Measurements from ENCODE around the gene GLT6D1.
"Not testable (repeated sequence)": the region's sequence is repeated elsewhere in the genome, so short reads cannot be mapped to it uniquely, and the experiment has no call there.

The GLT6D1 gene

GRCh38 chr9:135639196-135639595 lies at the start of gene GLT6D1:
GLT6D1 (minus strand) TSS chr9:135639540; CDS start chr9:135639187, 353 bp downstream.
- no peak for DNase-seq

DNA sequence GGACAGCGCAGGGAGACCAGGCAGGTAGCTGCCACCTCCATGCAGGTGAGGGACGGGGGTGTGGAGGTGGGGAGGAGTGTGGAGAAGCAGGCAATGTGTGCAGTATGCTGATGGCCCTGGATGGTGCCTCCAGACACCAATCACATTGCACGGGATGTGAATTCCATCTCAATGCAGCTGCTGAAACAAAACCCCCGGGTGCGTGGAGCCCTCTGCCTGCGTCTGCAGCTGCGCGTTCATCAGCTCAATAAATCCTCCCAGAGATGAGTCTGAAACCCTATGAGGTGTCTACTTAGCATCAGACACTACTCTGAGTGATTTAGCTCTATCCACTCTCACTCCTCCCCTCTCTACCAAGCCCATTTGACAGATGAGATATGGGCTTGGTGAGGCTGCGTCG lies 49.7 kb upstream of the GLT6D1 start:
- no peak for DNase-seq

- no peak for DNase-seq
Observed at GRCh38 chr9:135687216-135687615, 47.9 kb upstream of the GLT6D1 start.

DNA sequence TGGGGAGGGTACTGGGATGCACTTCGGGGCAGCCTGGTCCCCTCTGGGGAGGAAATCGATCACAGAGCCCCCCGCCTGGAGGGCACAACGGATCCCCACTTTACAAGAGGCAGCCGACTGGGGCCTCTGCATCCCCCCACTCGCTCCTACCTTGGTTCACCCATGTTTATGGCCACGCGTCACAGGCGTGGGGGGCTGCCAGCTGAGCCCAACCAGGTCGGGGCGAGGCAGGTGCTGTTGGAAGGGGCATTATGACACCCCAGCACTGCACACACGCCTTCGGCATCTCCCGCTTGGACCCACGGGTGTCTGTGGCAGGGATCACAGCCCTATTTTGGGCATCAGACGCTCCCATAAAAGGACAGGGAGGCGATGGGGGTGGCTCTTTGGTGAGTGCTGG lies 45.4 kb upstream of the GLT6D1 start:
- DNase-seq = no peak

- DNase-seq = no peak
Observed at GRCh38 chr9:135683401-135684034, 44.2 kb upstream of the GLT6D1 start.

- DNase-seq = no peak
Observed at GRCh38 chr9:135681161-135681560, 41.8 kb upstream of the GLT6D1 start.

DNA sequence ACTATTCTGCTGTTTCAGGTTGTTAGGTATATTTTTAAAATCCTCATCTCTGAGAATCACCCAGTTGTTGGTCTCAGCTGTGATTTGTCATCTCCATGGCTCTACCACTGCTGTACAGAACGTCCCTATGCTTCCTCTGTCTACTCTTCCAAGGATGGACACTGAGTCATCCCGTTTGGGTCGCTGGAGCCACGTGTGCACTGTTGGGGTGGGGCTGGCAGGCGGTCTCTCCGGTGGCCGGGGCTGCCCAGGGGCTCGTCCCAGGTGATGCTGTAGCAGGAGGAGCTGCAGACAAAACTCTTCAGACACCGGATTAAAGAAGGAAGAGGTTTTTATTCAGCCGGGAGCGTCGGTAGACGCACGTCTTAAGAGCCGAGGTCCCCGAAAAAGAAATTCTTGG lies 40.7 kb upstream of the GLT6D1 start:
- no peak for DNase-seq

GRCh38 chr9:135678236-135679017 lies 39.1 kb upstream of the GLT6D1 start:
- no peak for DNase-seq

DNA sequence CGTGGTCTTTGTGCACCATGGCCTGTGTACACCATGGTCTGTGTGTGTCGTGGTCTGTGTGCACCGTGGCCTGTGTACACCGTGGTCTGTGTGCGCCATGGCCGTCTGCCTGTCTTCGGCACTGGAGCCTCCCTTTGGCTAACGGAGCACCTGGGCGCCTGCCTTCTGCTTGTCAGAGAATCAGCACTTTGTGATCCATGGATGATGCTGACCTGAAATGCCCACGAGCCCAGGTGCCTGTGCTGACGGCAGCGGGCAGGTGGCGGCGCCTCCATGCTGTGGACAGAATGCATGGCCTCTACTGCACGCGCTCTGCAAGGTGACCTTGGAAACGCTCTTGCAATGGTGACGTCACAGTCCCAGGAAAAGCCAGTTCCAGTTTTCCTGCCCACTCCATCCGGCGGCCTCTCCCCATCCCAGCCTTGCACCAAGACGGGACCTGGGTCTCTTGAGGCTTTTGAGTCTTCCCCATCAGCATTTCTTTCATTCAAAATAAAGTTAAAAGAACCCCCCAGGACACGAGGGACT lies 38.4 kb upstream of the GLT6D1 start:
- DNase-seq = no peak

- no peak for DNase-seq
Observed at GRCh38 chr9:135676891-135677290, 37.6 kb upstream of the GLT6D1 start.

GRCh38 chr9:135674977-135675376 lies 35.6 kb upstream of the GLT6D1 start:
- DNase-seq = no peak

DNA sequence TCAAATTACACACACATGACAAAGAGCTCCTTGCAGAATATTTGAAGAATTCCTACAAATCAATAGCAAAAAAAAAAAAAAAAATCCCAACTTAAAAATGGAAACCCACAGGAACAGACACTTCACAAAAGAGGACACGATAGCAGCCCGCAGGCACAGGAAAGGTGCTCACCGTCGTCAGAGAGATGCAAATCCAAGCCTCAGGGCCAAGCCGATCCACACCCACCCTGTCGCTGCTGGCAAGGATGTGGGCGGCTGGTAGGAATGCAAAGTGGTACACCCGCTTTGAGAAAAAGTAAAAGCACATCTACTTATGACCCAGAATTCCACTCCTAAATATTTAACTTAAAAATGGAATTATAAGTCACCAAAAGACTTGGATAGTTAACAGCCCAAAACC lies 34.6 kb upstream of the GLT6D1 start:
- no peak for DNase-seq

- not testable (repeated sequence) for DNase-seq
Observed at GRCh38 chr9:135672786-135673185, 33.4 kb upstream of the GLT6D1 start.

- no peak for DNase-seq
Observed at GRCh38 chr9:135671591-135672041, 32.3 kb upstream of the GLT6D1 start.

DNA sequence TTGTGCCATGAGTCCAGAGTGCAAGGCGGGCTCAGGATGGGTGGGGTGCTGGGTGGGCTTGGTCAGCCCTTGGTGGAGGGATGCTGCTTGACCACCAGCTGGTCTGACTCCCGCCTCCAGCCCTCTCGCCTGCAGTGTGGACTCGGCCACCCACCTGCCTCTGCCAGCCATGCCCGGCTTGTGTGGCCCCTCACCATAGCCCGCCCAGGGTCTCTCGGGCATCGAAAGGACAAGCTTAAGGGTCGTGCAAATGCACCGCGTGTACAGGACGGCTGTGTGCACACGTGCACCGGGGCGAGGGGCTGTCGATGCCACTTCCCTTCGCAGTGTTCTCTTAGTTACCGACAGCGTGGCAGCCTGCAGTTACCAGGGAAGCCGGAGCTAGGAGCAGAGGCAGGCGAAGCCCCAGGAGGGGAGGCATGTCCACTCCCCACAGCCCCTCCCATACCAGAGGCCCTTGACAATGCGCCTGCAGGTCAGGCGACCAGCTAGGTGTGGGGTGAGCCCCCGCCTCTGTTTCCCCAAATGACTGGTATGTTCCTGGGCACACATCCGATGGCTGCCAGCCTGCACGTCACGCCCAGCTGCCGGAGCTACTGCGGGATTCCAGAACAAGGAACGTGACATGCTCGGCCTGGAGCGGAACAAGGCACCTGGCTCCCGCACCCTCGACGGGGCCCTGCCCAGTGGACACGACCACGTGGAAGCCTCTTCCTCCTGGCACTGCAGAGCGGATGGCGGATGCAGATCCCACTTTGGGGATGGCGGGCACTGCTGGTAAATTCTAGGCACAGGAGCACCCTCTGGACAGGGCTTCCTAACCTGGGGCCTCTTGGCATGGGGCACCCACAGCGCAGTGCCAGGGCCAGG lies 31.6 kb upstream of the GLT6D1 start:
- no peak for DNase-seq

- DNase-seq = no peak
Observed at GRCh38 chr9:135669616-135670285, 30.4 kb upstream of the GLT6D1 start.

- not testable (repeated sequence) for DNase-seq
Observed at GRCh38 chr9:135669018-135669417, 29.7 kb upstream of the GLT6D1 start.

DNA sequence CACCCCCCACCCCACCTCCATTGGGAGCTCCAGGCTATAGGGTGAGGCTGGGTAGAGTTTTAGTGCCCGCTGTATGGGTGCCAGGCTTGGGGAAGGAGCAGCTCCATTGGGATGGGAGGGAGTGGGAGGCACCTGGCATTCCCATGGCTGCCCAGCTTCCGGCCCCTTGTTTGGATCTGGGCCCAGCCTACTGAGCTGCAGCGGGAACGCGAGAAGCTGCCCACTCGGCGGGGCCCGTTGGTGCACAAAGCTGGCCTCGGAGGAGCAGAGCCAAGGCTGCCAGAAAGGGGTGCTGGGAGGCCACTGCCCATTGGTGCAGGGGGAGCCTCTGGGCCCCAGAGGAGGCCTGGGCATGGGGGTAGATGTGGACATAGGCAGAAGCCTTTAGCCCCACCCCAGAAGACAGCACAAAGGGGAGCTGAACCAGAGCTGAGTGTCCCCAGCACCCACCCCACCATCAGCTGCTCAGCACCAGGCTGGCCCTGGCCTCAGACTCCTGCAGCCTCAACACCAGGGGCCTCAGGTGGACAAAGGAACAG lies 28.2 kb upstream of the GLT6D1 start:
- DNase-seq = no peak

- no peak for DNase-seq
Observed at GRCh38 chr9:135666534-135667462, 27.5 kb upstream of the GLT6D1 start.

- no peak for DNase-seq
Observed at GRCh38 chr9:135665795-135666189, 26.5 kb upstream of the GLT6D1 start.

Measured in stimulated activated naive CD4-positive, alpha-beta T cell treated with Interleukin-2 at 50 U/mL for 16 hours (primary cell).